Measurements from ENCODE around the gene TMLHE.
"Not testable (repeated sequence)": the region's sequence is repeated elsewhere in the genome, so short reads cannot be mapped to it uniquely, and the experiment has no call there.

- TF ChIP-seq POLR2A, CTCF (IDR thresholded peaks at IDR 0.05): not testable (repeated sequence)
These were observed 28.6 kb upstream of the TMLHE start for GRCh38 chrX:155641371-155641770.

Measured in thyroid gland (tissue), 4 donors.